GM20431 (cell line): Measurements from ENCODE around the gene ADAMTS2.

Experiments used
- in situ Hi-C: fragments of 300-500 bp; cut with MseI, MboI; formaldehyde crosslinking; loops from one replicate; pipeline ENCODE4 v1.15.0; 2020; ENCODE audit warnings: low sequenced_read_pairs; ENCODE audit not compliant: unreplicated experiment

The ADAMTS2 gene

DNA sequence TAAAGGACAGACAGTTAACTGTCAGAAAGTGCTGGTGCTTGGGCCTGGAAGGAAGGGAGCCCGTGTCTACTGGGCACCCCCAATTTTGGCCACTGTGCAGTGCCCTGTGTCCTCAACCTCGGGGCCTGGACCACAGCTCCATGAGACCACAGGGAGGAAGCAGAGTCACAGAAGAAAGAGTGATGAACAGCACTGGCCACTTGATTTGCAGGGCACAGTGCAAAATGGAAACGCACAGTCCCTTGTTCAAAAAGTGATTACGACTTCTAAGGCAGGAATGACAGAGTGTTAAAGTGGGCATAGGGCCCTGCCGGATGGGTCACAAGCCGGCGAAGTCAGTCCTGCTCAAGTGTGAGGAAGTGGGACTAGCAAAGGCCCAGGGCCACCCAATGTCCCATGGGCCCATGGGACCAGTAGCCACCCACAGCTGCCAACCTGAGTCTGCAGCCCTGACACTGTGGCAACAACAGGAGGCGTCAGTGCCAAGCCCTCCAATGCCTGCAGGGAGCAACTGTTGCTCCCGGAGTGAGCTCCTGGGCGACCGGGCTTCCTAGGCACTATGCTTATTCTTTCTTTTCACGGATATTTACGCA lies 85.4 kb downstream of the ADAMTS2 start:
- in situ Hi-C loops = no loop called here

DNA sequence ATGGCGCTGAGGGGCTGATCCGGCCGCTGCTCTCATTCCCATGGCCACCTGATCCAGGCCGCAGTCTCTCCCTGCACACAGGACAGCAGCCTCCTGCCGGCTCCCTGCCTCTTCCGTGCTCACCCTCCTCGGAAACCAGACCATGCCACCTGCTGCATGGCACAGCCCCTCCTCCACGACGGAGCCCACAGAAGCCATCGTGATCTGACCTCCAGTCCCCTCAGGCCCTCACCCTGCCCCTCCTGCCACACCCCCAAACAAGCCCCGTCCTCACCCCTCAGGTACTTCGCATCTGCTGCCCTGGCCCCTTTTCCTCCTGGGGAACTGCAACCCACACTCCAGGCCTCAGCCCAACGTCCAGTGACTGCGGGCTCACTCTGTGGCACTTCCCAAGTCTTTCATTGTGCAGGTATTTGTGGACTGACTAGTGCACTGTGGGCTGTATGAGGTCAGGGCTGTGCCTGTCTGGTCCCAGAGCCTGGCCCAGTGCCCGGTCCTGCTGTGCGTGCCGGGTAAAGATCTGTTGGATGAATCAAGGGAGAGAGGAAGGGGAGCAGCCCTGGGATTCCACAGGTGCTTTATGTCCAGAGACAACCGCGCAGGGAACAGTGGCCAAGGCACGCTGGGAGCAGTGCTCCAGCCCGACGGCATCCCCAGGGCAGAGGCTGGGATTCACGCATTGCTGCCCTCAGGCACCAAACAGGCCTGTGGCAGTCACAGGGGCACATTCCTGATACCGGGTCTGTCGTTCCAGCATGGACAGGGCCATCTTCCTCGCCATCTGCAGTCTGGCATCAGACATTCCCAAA lies 86.1 kb downstream of the ADAMTS2 start:
- in situ Hi-C loops = no loop called here

DNA sequence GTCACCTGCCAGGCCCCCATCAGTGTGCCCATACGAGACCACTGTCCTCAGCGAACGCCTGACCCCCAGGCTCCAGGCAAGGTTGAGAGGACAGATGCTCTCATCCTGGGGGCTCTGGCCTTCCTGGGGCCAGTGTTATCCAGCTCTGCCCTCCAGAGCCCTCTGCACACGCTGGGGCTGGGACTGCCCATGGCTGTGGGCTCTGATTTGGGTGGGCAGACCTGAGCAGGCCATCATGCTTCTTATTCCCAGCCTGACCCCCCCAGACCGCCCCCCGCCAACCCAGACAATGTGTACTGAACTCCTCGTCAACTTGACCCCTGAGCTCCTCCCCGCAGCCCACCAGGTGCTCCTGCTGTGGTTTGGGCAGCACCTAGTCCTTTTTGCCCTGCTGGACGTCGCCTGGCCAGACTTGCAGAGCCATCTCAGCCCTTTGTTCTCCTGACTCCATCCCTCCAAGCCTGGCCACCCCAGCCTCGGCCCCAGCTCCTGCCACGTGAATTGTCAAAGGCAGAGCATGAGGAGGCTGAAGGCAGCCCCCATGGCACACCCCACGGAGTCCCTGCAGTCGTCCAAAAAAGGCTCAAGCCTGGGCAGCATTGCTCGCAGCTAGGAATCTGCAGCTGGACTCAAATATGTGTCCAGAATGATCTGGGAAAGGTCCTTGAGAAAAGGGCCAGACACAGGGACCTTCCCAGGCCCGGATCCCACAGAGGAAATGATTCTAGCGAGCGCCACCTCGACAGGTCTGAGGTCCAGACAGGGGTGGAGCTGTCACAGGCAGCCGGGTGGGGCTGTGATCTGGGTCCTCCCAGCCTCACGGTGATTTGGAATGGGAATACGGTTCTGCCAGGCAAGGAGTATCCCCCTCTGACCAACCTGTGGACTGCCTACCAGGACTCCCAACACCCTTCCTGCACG lies 87.0 kb downstream of the ADAMTS2 start:
- in situ Hi-C loops = no loop called here

DNA sequence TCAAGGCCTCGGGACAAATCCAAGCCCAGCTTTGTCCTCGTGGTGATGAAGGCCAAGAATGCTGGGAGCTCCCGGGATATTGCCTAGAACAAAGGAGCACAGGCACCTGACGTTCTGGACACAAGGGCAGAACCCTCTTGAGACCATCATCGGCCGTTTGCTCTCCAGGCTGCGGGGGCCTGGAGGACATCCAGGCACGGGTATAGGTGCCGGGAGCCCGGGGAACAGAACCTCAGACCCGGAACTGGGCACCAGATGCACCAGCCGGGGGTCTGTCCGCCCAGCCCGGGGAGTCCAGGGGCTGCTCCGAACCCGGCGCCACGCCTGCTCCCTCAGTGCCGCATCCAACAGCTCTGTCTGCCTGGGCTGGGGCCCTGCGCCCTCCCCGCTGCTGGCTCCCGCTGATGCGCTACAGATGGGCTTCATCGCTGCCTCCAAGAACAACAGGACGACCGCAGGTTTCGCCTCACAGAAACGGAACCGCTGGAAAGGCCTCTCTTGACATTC lies 88.0 kb downstream of the ADAMTS2 start:
- in situ Hi-C loops = no loop called here

DNA sequence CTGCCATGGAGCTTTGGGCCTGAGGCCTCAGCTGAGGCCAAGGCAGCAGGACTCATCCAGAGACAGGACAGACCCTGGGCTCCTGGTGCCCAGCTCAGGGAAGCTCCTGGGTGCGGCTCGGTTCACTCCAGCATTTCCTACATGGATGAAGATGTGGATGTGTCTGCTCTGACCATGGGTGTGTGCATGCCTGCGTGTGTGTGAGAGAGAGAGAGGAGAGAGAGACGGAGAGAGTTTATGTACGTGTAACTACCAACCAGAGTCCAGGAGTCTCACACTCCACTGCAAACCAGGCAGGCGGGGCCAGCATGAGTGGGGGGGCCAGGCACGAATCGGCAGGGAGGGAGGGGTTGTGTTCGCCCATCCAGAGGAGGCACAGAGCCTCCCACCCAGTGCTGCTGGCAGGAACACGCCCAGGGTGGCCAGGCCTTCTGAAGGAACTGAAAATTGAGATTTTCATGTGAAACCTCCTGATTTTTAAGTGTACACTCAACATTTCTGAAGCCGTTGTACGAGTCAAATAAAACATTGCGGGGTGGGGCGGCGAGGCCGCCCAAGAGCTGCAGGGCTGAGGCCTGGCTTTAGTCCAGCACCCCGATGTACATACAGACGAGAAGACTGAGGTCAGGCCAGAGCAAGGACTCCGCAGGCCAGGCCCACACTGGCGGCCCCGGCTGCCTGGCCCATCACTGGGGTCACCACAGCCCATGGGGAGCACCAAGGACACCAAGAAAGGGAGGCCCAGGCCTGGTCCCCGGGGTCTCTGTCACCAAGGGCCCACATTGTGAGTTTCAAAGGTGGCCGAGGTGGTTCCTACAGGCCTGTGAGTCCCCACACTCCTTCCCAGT lies 88.7 kb downstream of the ADAMTS2 start:
- in situ Hi-C loops = no loop called here

DNA sequence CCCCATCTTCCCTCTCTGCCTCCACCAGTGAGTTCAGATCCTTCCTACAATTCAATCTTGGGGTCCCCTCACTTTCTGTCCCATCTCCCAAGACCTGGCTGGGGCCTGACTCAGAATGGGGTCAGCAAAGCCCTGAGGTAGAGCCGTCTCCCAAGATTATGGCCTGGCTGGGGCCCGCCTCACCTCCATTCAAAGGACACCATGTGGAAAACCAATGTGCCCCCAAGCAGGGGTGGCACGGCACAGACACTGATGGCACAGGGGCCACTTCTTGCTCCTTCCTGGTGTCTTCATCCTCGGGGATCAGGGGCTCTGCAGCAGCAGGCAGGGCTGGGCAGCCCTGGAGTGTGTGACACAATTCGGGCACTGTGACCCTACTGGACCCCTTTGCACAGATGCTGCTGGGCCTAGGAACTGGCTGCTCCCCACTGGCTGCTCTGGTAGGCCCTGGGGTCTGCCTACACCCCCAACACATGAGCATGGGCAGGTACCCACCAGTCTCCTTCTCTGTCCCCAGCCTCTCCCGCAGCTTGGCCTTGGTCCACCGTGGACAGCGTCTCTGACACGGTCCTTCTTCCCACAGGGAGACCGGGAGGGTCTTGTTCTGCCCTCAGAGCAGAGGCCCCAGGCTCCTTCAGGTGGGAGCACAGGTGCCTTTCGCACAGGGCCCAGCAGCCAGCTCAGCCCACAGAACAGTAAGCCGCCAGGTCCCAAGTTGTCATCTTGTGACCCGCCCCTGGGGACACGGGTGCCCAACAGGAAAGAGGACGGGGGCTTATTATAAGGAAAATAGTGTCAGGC lies 89.5 kb downstream of the ADAMTS2 start:
- in situ Hi-C loops = no loop called here

DNA sequence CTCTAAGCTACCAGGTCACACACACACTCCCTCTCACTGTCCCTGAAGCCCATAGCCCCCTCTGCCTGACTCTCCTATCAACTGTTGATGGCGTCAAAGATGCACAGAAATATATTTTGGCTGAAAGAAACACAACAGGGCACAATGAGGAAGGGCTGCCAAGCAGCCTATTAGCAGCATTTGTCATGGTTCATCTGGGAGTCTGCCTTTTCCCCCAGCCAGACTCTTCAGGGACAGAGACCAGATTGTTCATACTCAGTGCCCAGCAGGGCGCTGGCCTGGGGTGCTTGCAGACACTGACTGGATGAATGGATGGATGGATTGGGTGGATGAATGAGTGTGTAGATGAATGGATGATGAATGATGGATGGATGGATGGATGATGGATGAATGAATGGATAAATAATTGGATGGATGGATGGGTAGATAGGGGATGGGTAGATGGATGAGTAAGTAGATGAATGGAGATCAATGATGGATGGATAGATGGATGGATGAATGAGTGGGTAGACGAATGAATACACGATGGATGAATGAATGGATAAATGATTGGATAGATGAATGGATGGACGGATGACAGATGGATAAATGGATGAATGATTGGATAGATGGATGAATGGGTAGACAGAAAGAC lies 90.5 kb downstream of the ADAMTS2 start:
- in situ Hi-C loops = no loop called here

DNA sequence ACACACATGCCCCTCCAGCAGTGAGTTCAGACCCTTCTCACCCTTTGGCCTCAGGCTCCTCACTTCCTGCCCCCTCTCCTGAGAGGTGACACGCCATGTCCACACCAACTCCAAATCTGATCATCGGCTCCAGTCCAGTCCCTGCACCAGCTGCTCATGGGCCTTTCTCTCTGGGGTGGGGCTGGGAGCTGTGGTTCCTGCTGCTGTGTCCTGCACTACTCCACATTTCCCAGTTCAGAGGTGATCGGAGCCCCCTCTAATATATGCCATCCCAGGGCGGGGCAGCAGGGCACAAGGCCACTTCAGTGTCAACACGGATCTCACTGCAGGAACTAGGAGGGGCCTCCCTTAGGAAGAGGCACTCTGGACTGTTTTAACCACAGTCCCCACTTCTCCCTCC lies 91.5 kb downstream of the ADAMTS2 start:
- in situ Hi-C loops = no loop called here

DNA sequence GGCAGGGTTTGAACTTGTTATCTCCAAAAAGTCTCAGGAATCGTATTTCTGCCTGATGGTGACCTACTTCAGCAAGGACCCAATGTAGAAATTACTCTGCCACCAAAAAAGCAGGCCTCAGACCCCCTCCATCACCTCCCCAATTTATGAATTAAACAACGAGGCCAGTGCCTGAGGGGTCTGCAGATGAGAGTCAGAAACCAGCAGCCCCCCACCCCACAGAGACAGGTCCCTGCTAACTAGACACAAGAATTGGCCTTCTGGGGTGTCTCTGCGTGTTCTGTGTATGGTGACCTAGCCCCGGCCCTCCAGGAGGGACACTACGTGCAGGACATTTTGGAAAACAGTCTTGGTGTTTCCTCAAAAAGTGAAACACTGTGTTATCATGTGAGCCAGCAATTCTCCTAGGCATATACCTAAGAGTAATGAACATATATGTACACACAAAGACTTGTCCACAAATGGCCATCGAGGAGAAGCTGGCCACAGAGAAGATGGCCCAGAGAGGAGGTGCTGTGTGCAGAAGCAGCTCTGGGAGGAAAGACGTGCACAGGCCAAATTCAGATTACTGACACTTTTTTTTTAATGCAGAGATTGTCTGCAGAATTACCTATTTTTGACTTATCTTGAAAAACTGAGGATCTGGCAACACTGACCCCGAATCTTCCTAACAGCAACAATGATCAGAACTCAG lies 93.8 kb downstream of the ADAMTS2 start:
- in situ Hi-C loops = no loop called here

DNA sequence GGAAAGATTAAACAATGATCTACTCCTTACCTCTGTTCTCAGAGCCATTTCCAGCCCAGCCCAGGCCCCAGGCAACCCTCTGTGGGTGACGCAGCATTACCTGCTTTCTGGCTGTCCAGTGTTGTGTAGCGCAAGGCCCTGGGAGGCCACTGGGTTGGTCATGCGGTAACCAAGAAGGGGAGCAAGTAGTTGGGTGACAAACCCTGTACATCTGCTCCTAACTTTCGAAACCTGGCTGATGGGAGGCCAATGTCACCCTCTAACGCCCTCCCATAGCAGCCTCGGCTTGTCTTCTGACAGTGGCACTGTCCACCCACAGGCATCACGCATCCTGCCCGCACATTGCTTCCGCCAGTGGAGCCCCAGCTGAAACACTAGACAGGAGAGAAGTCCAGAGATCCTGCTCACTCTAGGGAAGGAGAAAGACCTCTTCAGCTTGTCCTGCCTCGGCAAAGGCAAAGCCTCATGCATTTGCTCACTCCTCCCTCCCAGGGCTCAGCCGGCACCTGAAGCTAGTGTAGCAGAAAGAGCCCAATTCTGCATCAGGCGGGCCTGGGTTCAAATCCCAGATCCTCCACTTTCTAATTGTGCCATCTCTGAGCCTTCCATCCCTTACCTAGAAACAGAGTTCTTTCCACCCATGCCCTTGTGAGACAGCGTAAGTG lies 94.6 kb downstream of the ADAMTS2 start:
- in situ Hi-C loops = no loop called here

DNA sequence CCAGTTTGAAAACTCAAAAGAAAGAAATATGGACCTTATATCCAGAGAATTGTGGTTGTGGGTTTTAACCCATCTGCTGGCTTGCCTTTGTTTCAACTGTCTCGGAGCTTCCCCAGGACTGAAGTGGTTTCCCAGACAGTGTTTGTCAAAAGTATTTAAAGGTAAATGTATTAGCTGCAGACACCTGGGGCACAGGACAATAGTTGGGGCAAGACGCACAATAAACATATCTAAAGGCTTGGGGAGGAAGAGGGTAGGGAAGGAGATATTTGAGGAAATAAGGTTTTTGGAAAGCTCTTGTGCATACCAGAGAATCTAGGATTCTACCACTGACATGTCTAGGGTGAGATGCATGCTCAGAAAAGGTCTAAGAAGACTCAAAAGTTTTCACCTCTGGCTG lies 99.0 kb downstream of the ADAMTS2 start:
- in situ Hi-C loops = no loop called here

DNA sequence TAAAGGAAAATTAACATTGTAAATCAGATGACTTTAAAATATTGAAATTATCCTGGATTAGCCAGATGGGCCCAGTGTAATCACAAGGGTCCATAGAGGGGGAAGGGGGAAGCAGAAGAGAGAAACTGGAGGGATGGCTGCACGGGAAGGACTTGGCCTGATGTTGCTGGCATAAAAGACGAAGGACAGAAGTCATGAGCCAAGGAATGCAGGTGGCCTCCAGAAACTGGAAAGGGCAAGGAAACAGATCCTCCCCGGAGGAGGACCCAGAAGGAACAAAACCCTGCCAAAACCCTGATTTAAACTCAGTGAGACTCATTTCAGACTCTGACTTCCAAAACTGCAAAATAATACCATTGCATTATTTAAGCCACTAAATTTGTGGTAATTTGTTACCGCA lies 100.2 kb downstream of the ADAMTS2 start:
- in situ Hi-C loops = no loop called here

DNA sequence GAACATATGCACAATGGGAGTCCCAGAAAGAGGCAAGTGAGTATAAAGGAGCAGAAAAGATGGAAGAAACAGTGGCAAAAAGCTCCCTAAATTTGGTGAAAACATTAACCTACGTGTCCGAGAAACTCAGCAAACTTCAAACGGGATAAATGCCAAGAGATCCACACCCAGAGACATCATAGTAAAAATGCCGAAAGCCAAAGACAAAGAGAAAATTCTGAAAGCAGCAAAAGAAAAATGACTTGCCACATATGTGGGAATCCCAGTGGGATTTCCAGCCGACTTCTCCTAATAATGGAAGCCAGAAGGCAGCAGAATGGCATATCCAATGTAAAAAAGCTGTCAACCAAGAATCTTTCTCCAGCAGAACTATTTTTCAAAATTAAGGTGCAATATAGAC lies 101.2 kb downstream of the ADAMTS2 start:
- in situ Hi-C loops = no loop called here

DNA sequence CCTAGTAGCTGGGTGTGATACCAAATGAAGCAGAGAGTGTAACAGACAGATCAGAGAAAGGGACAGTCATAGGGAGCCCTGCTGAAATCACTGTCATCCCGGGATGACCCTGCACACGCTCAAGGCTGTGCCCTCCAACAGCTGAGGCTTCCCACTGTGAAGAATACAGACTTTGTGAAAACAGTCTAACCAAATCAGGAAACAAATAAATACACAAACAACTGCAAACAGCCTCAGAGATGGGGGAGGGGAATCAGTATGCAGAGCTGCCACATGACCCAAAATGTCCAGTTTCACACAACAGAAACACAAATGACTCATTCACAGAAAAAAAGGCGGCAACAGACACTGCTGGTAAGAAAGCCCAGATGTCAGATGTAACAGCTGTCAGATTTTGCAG lies 101.9 kb downstream of the ADAMTS2 start:
- in situ Hi-C loops = no loop called here

DNA sequence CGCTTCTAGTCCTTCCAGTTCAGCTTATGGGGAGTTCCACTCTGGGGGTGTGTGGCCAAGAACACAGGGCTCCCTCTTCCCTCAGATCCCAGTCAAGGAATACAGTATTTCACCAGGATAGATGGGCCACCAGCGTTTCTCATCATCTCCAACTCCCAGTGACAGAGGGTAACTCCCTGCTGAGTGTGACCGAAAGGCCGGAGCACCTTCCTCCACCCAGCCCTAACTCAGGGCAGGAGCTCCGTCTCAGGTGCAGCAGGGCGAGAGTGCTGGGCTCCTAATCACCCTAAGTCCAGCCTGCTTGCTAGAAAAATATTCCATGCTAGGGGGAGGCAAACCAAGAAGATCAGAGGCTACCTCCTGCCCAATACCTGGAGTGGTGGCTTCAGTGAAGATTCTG lies 102.6 kb downstream of the ADAMTS2 start:
- in situ Hi-C loops = no loop called here

DNA sequence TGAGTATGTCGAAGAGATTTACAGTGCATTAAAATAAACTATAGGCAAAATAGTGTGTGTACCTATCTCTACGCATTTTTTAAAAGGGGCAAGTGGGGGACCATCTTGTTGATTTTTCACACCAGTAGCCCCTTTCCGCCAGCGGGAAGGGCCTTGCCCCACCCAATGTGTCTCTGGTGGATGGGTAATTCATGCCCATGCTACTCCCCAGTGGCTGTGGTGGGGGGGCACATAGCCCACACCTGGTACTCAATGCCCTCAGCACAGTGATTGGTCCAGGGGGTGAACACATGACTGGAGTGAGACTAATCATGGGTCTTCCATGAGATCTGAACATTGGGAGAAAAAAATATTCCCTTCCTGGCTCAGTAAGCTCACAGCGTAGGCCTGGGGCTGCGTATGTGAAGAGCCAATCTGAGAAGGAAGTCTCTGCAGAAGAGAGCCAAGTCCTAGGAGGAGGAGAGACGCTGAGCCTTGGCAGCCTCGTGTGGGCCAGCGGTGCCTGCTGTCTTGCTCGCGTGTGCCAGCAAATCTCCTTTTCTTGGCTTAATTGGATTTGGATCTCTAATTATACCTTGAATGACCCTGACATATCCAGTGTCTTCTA lies 103.4 kb downstream of the ADAMTS2 start:
- in situ Hi-C loops = no loop called here

DNA sequence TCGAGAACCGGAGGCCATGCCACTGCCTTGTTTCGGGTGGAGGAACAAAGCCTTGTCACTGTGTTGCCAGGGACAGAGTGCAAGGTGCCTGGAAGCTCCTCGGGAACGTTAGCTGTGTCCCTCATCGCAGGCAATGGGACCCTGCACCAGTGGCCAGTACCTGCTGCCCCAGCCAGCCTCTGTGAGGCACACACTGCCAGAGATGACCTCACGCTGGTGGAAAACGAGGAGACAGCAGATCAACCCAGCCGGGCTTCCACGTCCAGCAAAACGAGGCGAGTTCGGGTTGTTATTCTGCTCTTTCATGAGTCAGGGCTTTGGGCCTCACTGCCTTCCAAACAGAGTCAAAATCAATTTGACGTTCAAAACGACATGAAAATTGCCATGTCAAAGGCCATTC lies 104.1 kb downstream of the ADAMTS2 start:
- in situ Hi-C loops = no loop called here
